HCT116 (cell line): ENCODE measurements around the gene TBC1D14. TPM values are rescaled to one million over a fixed set of nuclear protein-coding genes. Genes with fewer than 3 reads are reported as not detected.
A peak's percentile ranks its signal among the peaks of the same experiment; 100 is the strongest.

Experiments used
- ATF3 ChIP-seq: IDR thresholded peaks from 2 replicates; pipeline ENCODE4 v1.6.1; 2012
- CTCF ChIP-seq, 3 experiments: fragments of 200-600 bp in 1 of 3; sonication (generic) in 1 of 3; IDR thresholded peaks in 2 of 3; conservative IDR thresholded peaks in 1 of 3; 2 replicates each; pipeline ENCODE4 v1.5.1; 2012 to 2017; ENCODE audit warnings: low read depth in 2 of 3, low read length in 2 of 3, antibody characterized with exemption in 1 of 3, borderline replicate concordance in 1 of 3, control low read depth in 1 of 3, mild to moderate bottlenecking in 1 of 3, mixed read lengths in 1 of 3, mixed run types in 1 of 3, moderate library complexity in 1 of 3; ENCODE audit not compliant: insufficient read depth in 1 of 3
- EGR1 ChIP-seq: IDR thresholded peaks from 2 replicates; pipeline ENCODE4 v1.6.1; 2012; ENCODE audit warnings: low read depth
- SRF ChIP-seq: IDR thresholded peaks from 2 replicates; pipeline ENCODE4 v1.6.1; 2012; ENCODE audit warnings: low read depth
- YY1 ChIP-seq: IDR thresholded peaks from 2 replicates; pipeline ENCODE4 v1.6.1; 2011; ENCODE audit warnings: low read length, low read depth, moderate library complexity, mild to moderate bottlenecking; ENCODE audit not compliant: insufficient replicate concordance; ENCODE audit errors: extremely low read depth
- ZBTB33 ChIP-seq: IDR thresholded peaks from 2 replicates; pipeline ENCODE4 v1.6.1; 2011; ENCODE audit warnings: mild to moderate bottlenecking, low read length, moderate library complexity; ENCODE audit not compliant: insufficient replicate concordance; ENCODE audit errors: extremely low read depth
- ZNF274 ChIP-seq: fragments of 200-500 bp; sonication (Bioruptor generic); IDR thresholded peaks from 2 replicates; pipeline ENCODE4 v1.6.1; 2014; ENCODE audit warnings: mild to moderate bottlenecking, low read depth, low read length, inconsistent platforms
- total RNA-seq: library from RNA; stranded (reverse); gene quantifications from one replicate; pipeline ENCODE4 v1.2.1, GENCODE V29; 2021; ENCODE audit not compliant: unreplicated experiment

The TBC1D14 gene
- total RNA-seq, 1 experiment from 2014 or later = 62.9 TPM

GRCh38 chr4:6942238-6942800 is 32.7 kb downstream of the TBC1D14 start (continued):
- no peak for TF ChIP-seq ZBTB33
- no peak for TF ChIP-seq SRF
- peak; percentile 65 for TF ChIP-seq EGR1
- no peak for TF ChIP-seq YY1
- no peak for TF ChIP-seq CTCF (IDR thresholded peaks at IDR 0.05 in 2 of 3, conservative IDR thresholded peaks at IDR 0.05 in 1 of 3; ENCODE audit: borderline replicate concordance in 1 of 3, insufficient read depth in 1 of 3, low read depth in 2 of 3, low read length in 2 of 3)
- TF ChIP-seq ATF3 = no peak
- TF ChIP-seq ZNF274 = no peak
